Smooth muscle cell (in vitro differentiated cells): ENCODE measurements around the gene TUG1. TPM values are rescaled to one million over a fixed set of nuclear protein-coding genes. Genes with fewer than 3 reads are reported as not detected.

ENCODE experiments used
- DNase-seq: peaks from one replicate; lab custom pipeline; 2025; ENCODE audit not compliant: unreplicated experiment; lab: John Stamatoyannopoulos, UW
- H2AFZ ChIP-seq: fragments of 200-600 bp; sonication (generic); 2 replicates; pipeline ENCODE4 v1.6.0; 2016; ENCODE audit warnings: antibody characterized with exemption, low read depth, mild to moderate bottlenecking
- H3F3A ChIP-seq: fragments of 200-600 bp; sonication (generic); 2 replicates; pipeline ENCODE4 v1.6.0; 2017; ENCODE audit warnings: antibody characterized with exemption, low read depth
- H3K27ac ChIP-seq: fragments of 200-600 bp; sonication (generic); 2 replicates; pipeline ENCODE4 v1.5.1; 2016; ENCODE audit warnings: low read depth, mild to moderate bottlenecking
- H3K27me3 ChIP-seq: fragments of 200-600 bp; sonication (generic); 2 replicates; pipeline ENCODE4 v1.6.1; 2016; ENCODE audit warnings: low read depth, mild to moderate bottlenecking
- H3K36me3 ChIP-seq: fragments of 200-600 bp; sonication (generic); 2 replicates; pipeline ENCODE4 v1.5.1; 2016; ENCODE audit warnings: low read depth
- H3K4me1 ChIP-seq: fragments of 200-600 bp; sonication (generic); 2 replicates; pipeline ENCODE4 v1.5.1; 2016; ENCODE audit warnings: low read depth
- H3K4me2 ChIP-seq: fragments of 200-600 bp; sonication (generic); 2 replicates; pipeline ENCODE4 v1.6.0; 2016; ENCODE audit warnings: mild to moderate bottlenecking
- H3K4me3 ChIP-seq: fragments of 200-600 bp; sonication (generic); 2 replicates; pipeline ENCODE4 v1.5.1; 2016; ENCODE audit warnings: mild to moderate bottlenecking
- H3K79me2 ChIP-seq: fragments of 200-600 bp; sonication (generic); 2 replicates; pipeline ENCODE4 v1.6.0; 2016; ENCODE audit warnings: low read depth, mild to moderate bottlenecking
- H3K9ac ChIP-seq: fragments of 200-600 bp; sonication (generic); 2 replicates; pipeline ENCODE4 v1.6.0; 2016; ENCODE audit warnings: low read depth
- H3K9me3 ChIP-seq: fragments of 200-600 bp; sonication (generic); replicated peaks from 2 replicates; pipeline ENCODE4 v1.5.1; 2016; ENCODE audit warnings: low read depth
- H4K20me1 ChIP-seq: fragments of 200-600 bp; sonication (generic); 2 replicates; pipeline ENCODE4 v1.6.0; 2016; ENCODE audit warnings: low read depth
- CTCF ChIP-seq: fragments of 200-600 bp; sonication (generic); IDR thresholded peaks from 2 replicates; pipeline ENCODE4 v1.5.1; 2017; ENCODE audit warnings: borderline replicate concordance, mild to moderate bottlenecking, antibody characterized with exemption; ENCODE audit not compliant: insufficient read depth, poor library complexity, severe bottlenecking
- WGBS: methylation state at CpG from one replicate; pipeline ENCODE4 v1.1.7; 2016; ENCODE audit warnings: low lambda C conversion rate; 5-methylcytosine and 5-hydroxymethylcytosine counted together
- polyA plus RNA-seq: library from polyadenylated mRNA; unstranded; fragments of >200 nt; fragmentation: Nextera tagmentation; extraction: Ambion mirVana; gene quantifications from 2 replicates; pipeline ENCODE4 v1.2.1, GENCODE V29; 2016
- total RNA-seq: library from RNA; depleted of rRNA; stranded (reverse); fragments of >200 nt; gene quantifications from 2 replicates; pipeline ENCODE4 v1.2.3, GENCODE V29; 2014

Gene TUG1
- total and polyA plus RNA-seq, 2 experiments from 2014 or later: 30.6 to 119 TPM

- no peak overlapping the region for H3K4me3 ChIP-seq
- H3K9ac ChIP-seq: no peak overlapping the region
- H3F3A ChIP-seq: no peaks in the 10 kb centered on the region
- peaks cover 22% of the 10 kb centered on the region for H3K4me1 ChIP-seq
- H3K9me3 ChIP-seq: no peaks in the 10 kb centered on the region
- no peak overlapping the region for H2AFZ ChIP-seq
- peaks cover 30% of the 10 kb centered on the region for H4K20me1 ChIP-seq
- H3K36me3 ChIP-seq: peaks cover 16% of the 10 kb centered on the region
- TF ChIP-seq CTCF: no peak
- no peak overlapping the region for H3K27ac ChIP-seq
- DNase-seq: no peak
- no peaks in the 10 kb centered on the region for H3K27me3 ChIP-seq
- 71% methylated on average over 3 of the region's 3 CpGs for WGBS
- no peak overlapping the region for H3K4me2 ChIP-seq
- H3K79me2 ChIP-seq: peaks cover 3% of the 10 kb centered on the region
Observed at GRCh38 chr22:30948930-30949342, 20.1 kb upstream of the TUG1 start.

- Histone ChIP-seq H3K9me3 (no peaks in the 10 kb centered on the region), H3K79me2 (no peaks in the 10 kb centered on the region), H2AFZ (no peak overlapping the region), H3K4me3 (no peak overlapping the region), H4K20me1 (peaks cover 23% of the 10 kb centered on the region), H3K27me3 (no peaks in the 10 kb centered on the region), H3F3A (no peaks in the 10 kb centered on the region), H3K4me1 (peaks cover 22% of the 10 kb centered on the region), H3K9ac (no peak overlapping the region), H3K4me2 (no peak overlapping the region), H3K27ac (no peak overlapping the region), H3K36me3 (peaks cover 16% of the 10 kb centered on the region)
- no peak for TF ChIP-seq CTCF
- DNase-seq: no peak
- WGBS: 88% methylated on average over 7 of the region's 7 CpGs
Observed at GRCh38 chr22:30949934-30950660, 19.0 kb upstream of the TUG1 start.

- Histone ChIP-seq H2AFZ (no peak overlapping the region), H3K4me1 (peaks cover 2% of the 10 kb centered on the region), H4K20me1 (peaks cover 29% of the 10 kb centered on the region), H3K9ac (no peak overlapping the region), H3K79me2 (no peaks in the 10 kb centered on the region), H3K27me3 (no peaks in the 10 kb centered on the region), H3K4me2 (no peak overlapping the region), H3K27ac (no peak overlapping the region), H3F3A (no peaks in the 10 kb centered on the region), H3K36me3 (peaks cover 6% of the 10 kb centered on the region), H3K9me3 (no peaks in the 10 kb centered on the region), H3K4me3 (no peak overlapping the region)
- TF ChIP-seq CTCF: no peak
- WGBS: 60% methylated on average over 2 of the region's 2 CpGs
- no peak for DNase-seq
Observed at GRCh38 chr22:30953206-30953605, 15.9 kb upstream of the TUG1 start.

GRCh38 chr22:30955153-30955552 is 13.9 kb upstream of the TUG1 start:
- Histone ChIP-seq H3K27ac (no peak overlapping the region), H2AFZ (no peak overlapping the region), H3K36me3 (peaks cover 6% of the 10 kb centered on the region), H3K9ac (no peak overlapping the region), H3K4me3 (no peak overlapping the region), H3K9me3 (no peaks in the 10 kb centered on the region), H3K4me1 (no peaks in the 10 kb centered on the region), H4K20me1 (peaks cover 43% of the 10 kb centered on the region), H3K27me3 (no peaks in the 10 kb centered on the region), H3K4me2 (no peak overlapping the region), H3K79me2 (peaks cover 6% of the 10 kb centered on the region), H3F3A (no peaks in the 10 kb centered on the region)
- TF ChIP-seq CTCF: no peak
- no peak for DNase-seq
- WGBS: 97% methylated on average over 4 of the region's 4 CpGs
